T-cell (primary cell): ENCODE measurements around the gene SYNE2. TPM values are rescaled to one million over a fixed set of nuclear protein-coding genes. Genes with fewer than 3 reads are reported as not detected.

Source experiments
- ATAC-seq, 4 experiments: fragments of 200-7000 bp in 3 of 4; fragments of 150-1000 bp in 1 of 4; cut with Tn5 transposase; replicated peaks in 1 of 4; 1 replicate in 3 of 4; 2 replicates in 1 of 4; pipeline ENCODE4 v1.10.0; 2021; ENCODE audit warnings: moderate library complexity in 3 of 4, mild to moderate bottlenecking in 2 of 4, moderate number of reproducible peaks in 1 of 4
- CTCF ChIA-PET, 2 donors: fragments of 300-600 bp; sonication (Branson Sonifier 250); formaldehyde crosslinking; loops; one replicate each; lab custom pipeline; 2022; ENCODE audit warnings: antibody characterized with exemption in 2 of 2; lab: Charles Lee
- POLR2A ChIA-PET, 2 donors: fragments of 300-600 bp; sonication (Branson Sonifier 250); formaldehyde crosslinking; loops; one replicate each; lab custom pipeline; 2022; ENCODE audit warnings: antibody characterized with exemption in 2 of 2; lab: Charles Lee
- DNase-seq, 35 experiments: peaks; one replicate each; pipeline versions ENCODE4 v3.0.0 to v3.0.0-alpha.2; 2013 to 2023
- H3K27ac ChIP-seq: one replicate; pipeline ENCODE4 v1.5.1; 2013; ENCODE audit warnings: low read length
- H3K27me3 ChIP-seq, 2 experiments: replicated peaks in 1 of 2; 1 replicate in 1 of 2; 2 replicates in 1 of 2; pipeline versions ENCODE4 v1.6.1 to v1.7.0; 2013; ENCODE audit warnings: low read length in 1 of 2, mixed read lengths in 1 of 2; ENCODE audit not compliant: control insufficient read depth in 2 of 2, insufficient read depth in 2 of 2; ENCODE audit errors: extremely low read depth in 1 of 2
- H3K36me3 ChIP-seq, 2 donors: 1 replicate in 1 of 2; 2 replicates in 1 of 2; pipeline versions ENCODE4 v1.6.1 to v1.7.0; 2013; ENCODE audit warnings: low read length in 1 of 2; ENCODE audit not compliant: control insufficient read depth in 2 of 2, insufficient read depth in 1 of 2; ENCODE audit errors: extremely low read depth in 1 of 2
- H3K4me1 ChIP-seq, 2 experiments: 1 replicate in 1 of 2; 2 replicates in 1 of 2; pipeline versions ENCODE4 v1.6.1 to v1.7.0; 2013; ENCODE audit warnings: low read length in 2 of 2, mixed read lengths in 1 of 2; ENCODE audit not compliant: insufficient read depth in 2 of 2, control insufficient read depth in 1 of 2; ENCODE audit errors: extremely low read depth in 1 of 2
- H3K4me3 ChIP-seq, 2 donors: 1 replicate in 1 of 2; 2 replicates in 1 of 2; pipeline versions ENCODE4 v1.5.1 to v1.7.0; 2013; ENCODE audit warnings: mild to moderate bottlenecking in 2 of 2, low read length in 1 of 2, moderate library complexity in 1 of 2; ENCODE audit not compliant: control insufficient read depth in 1 of 2; ENCODE audit errors: extremely low read depth in 1 of 2
- H3K9me3 ChIP-seq: 2 replicates; pipeline ENCODE4 v1.7.0; 2013
- H3K27ac Mint-ChIP-seq, 2 donors: one replicate each; pipeline ENCODE4 v1.8.0; 2020 to 2021; ENCODE audit warnings: mild to moderate bottlenecking in 2 of 2, mixed read lengths in 2 of 2
- H3K27me3 Mint-ChIP-seq, 2 donors: one replicate each; pipeline ENCODE4 v1.8.0; 2021 to 2022; ENCODE audit warnings: mixed read lengths in 2 of 2
- H3K36me3 Mint-ChIP-seq: one replicate; pipeline ENCODE4 v1.8.0; 2021; ENCODE audit warnings: mixed read lengths
- H3K4me1 Mint-ChIP-seq, 3 donors: one replicate each; pipeline ENCODE4 v1.8.0; 2020 to 2022; ENCODE audit warnings: mixed read lengths in 3 of 3, mild to moderate bottlenecking in 1 of 3
- H3K4me3 Mint-ChIP-seq, 3 donors: one replicate each; pipeline ENCODE4 v1.8.0; 2020 to 2022; ENCODE audit warnings: mild to moderate bottlenecking in 3 of 3, mixed read lengths in 3 of 3, moderate library complexity in 3 of 3
- H3K9me3 Mint-ChIP-seq, 3 donors: one replicate each; pipeline ENCODE4 v1.8.0; 2020 to 2022; ENCODE audit warnings: mixed read lengths in 3 of 3
- WGBS: methylation state at CpG from one replicate; pipeline ENCODE4 v1.1.5; 2013; ENCODE audit warnings: missing lambda C conversion rate; ENCODE audit not compliant: insufficient coverage; 5-methylcytosine and 5-hydroxymethylcytosine counted together
- total RNA-seq, 35 experiments: library from RNA in 6 of 35; stranded (reverse) in 6 of 35; fragments of 120-200 nt in 1 of 35; gene quantifications; one replicate each; pipeline versions ENCODE4 v1.2.1 to v1.2.4 and lab custom pipeline; 2013 to 2026

The SYNE2 gene
- total RNA-seq, 5 donors from 2014 or later (not counting 1 experiment from before 2014, with no cell fraction given) = 150 to 321 (median 229) TPM

GRCh38 chr14:64137657-64138290, 285.0 kb downstream of the SYNE2 start:
- WGBS = 93% methylated on average over 7 of the region's 9 CpGs
- H3K4me1 Mint-ChIP-seq = no peaks in the 10 kb centered on the region
- Histone ChIP-seq H3K9me3 (no peaks in the 10 kb centered on the region), H3K27me3 (no peaks in the 10 kb centered on the region), H3K27ac (no peak overlapping the region), H3K4me1 (no peaks in the 10 kb centered on the region), H3K4me3 (no peak overlapping the region), H3K36me3 (peaks cover 0 to 80% of the 10 kb centered on the region in 2 donors)
- no peak overlapping the region for H3K27ac Mint-ChIP-seq
- peaks cover 54% of the 10 kb centered on the region for H3K36me3 Mint-ChIP-seq
- CTCF ChIA-PET = no interaction called here
- POLR2A ChIA-PET = no interaction called here
- H3K4me3 Mint-ChIP-seq = no peak overlapping the region
- DNase-seq = no peak
- ATAC-seq = no peak
- H3K9me3 Mint-ChIP-seq = no peaks in the 10 kb centered on the region
- H3K27me3 Mint-ChIP-seq = no peaks in the 10 kb centered on the region

- Histone ChIP-seq H3K36me3 (peaks cover 14 to 61% of the 10 kb centered on the region in 2 donors), H3K9me3 (no peaks in the 10 kb centered on the region), H3K27me3 (no peaks in the 10 kb centered on the region), H3K4me1 (no peaks in the 10 kb centered on the region), H3K27ac (no peak overlapping the region), H3K4me3 (no peak overlapping the region)
- POLR2A ChIA-PET = interaction anchor here in 1 of 2 donors (0.7 kb wide), 1 partner anchor 606 kb away, joined by 3 read pairs; no protein-coding TSS in a partner anchor
- Mint-ChIP-seq H3K27me3 (no peaks in the 10 kb centered on the region), H3K9me3 (no peaks in the 10 kb centered on the region), H3K27ac (no peak overlapping the region), H3K4me1 (no peaks in the 10 kb centered on the region), H3K4me3 (no peak overlapping the region), H3K36me3 (peaks cover 55% of the 10 kb centered on the region)
- ATAC-seq (no peak), DNase-seq (no peak)
- WGBS = 94% methylated on average over 4 of the region's 7 CpGs
- CTCF ChIA-PET = no interaction called here
Observed at GRCh38 chr14:64147126-64147790, 294.5 kb downstream of the SYNE2 start.

- no peaks in the 10 kb centered on the region for H3K4me1 Mint-ChIP-seq
- Histone ChIP-seq H3K27ac (no peak overlapping the region), H3K36me3 (peaks cover 14 to 62% of the 10 kb centered on the region in 2 donors), H3K9me3 (peaks cover under 1% of the 10 kb centered on the region), H3K4me1 (no peaks in the 10 kb centered on the region), H3K27me3 (no peaks in the 10 kb centered on the region), H3K4me3 (no peak overlapping the region)
- no peak overlapping the region for H3K27ac Mint-ChIP-seq
- DNase-seq (no peak), ATAC-seq (no peak)
- no peaks in the 10 kb centered on the region for H3K27me3 Mint-ChIP-seq
- ChIA-PET CTCF (interaction anchor here (0.6 to 0.7 kb wide), 3 partner anchors 91 to 529 kb away, joined by 5 to 7 read pairs (median 6); no protein-coding TSS in a partner anchor), POLR2A (interaction anchor here in 1 of 2 donors (0.6 kb wide), 1 partner anchor 114 kb away, joined by 7 read pairs; no protein-coding TSS in a partner anchor)
- no peak overlapping the region for H3K4me3 Mint-ChIP-seq
- WGBS = 100% methylated on average over 1 of the region's 8 CpGs
- no peaks in the 10 kb centered on the region for H3K9me3 Mint-ChIP-seq
- H3K36me3 Mint-ChIP-seq = peaks cover 57% of the 10 kb centered on the region
Observed at GRCh38 chr14:64149921-64150320, 297.1 kb downstream of the SYNE2 start.

- POLR2A ChIA-PET = no interaction called here
- ATAC-seq = no peak
- Histone ChIP-seq H3K27me3 (no peaks in the 10 kb centered on the region), H3K9me3 (peaks cover 2% of the 10 kb centered on the region), H3K27ac (no peak overlapping the region), H3K36me3 (peaks cover 4 to 80% of the 10 kb centered on the region in 2 donors), H3K4me3 (no peak overlapping the region), H3K4me1 (no peaks in the 10 kb centered on the region)
- H3K4me1 Mint-ChIP-seq = no peaks in the 10 kb centered on the region
- H3K36me3 Mint-ChIP-seq = peaks cover 79% of the 10 kb centered on the region
- no peaks in the 10 kb centered on the region for H3K9me3 Mint-ChIP-seq
- H3K4me3 Mint-ChIP-seq = no peak overlapping the region
- DNase-seq = no peak
- H3K27me3 Mint-ChIP-seq = no peaks in the 10 kb centered on the region
- 100% methylated on average over 1 of the region's 2 CpGs for WGBS
- CTCF ChIA-PET = no interaction called here
- no peak overlapping the region for H3K27ac Mint-ChIP-seq
Observed at GRCh38 chr14:64158608-64159007, 305.8 kb downstream of the SYNE2 start.

- no peak overlapping the region for H3K4me3 ChIP-seq
- Mint-ChIP-seq H3K27ac (no peak overlapping the region), H3K36me3 (peaks cover 77% of the 10 kb centered on the region), H3K9me3 (no peaks in the 10 kb centered on the region), H3K4me1 (no peaks in the 10 kb centered on the region), H3K27me3 (no peaks in the 10 kb centered on the region), H3K4me3 (no peak overlapping the region)
- ATAC-seq = no peak
- no peaks in the 10 kb centered on the region for H3K27me3 ChIP-seq
- WGBS = 100% methylated on average over 1 of the region's 3 CpGs
- POLR2A ChIA-PET = no interaction called here
- H3K4me1 ChIP-seq = no peaks in the 10 kb centered on the region
- peaks cover 2% of the 10 kb centered on the region for H3K9me3 ChIP-seq
- H3K27ac ChIP-seq = no peak overlapping the region
- H3K36me3 ChIP-seq = peaks cover 6 to 76% of the 10 kb centered on the region in 2 donors
- no peak for DNase-seq
- CTCF ChIA-PET = interaction anchor here in 1 of 2 donors (0.6 kb wide), 1 partner anchor 380 kb away, joined by 3 read pairs; no protein-coding TSS in a partner anchor
Observed at GRCh38 chr14:64159588-64159987, 306.8 kb downstream of the SYNE2 start.

- H3K9me3 ChIP-seq = no peaks in the 10 kb centered on the region
- H3K4me1 ChIP-seq = no peaks in the 10 kb centered on the region
- H3K36me3 Mint-ChIP-seq = peaks cover 57% of the 10 kb centered on the region
- H3K36me3 ChIP-seq = peaks cover 4 to 89% of the 10 kb centered on the region in 2 donors
- H3K4me3 Mint-ChIP-seq = no peak overlapping the region
- H3K4me3 ChIP-seq = no peak overlapping the region
- ATAC-seq = no peak
- no peaks in the 10 kb centered on the region for H3K27me3 Mint-ChIP-seq
- no peak overlapping the region for H3K27ac Mint-ChIP-seq
- H3K9me3 Mint-ChIP-seq = no peaks in the 10 kb centered on the region
- H3K4me1 Mint-ChIP-seq = no peaks in the 10 kb centered on the region
- WGBS = 100% methylated on average over 1 of the region's 8 CpGs
- peak in 1 of 35 experiments; percentile 1 for DNase-seq
- ChIA-PET CTCF (no interaction called here), POLR2A (no interaction called here)
- no peak overlapping the region for H3K27ac ChIP-seq
- H3K27me3 ChIP-seq = no peaks in the 10 kb centered on the region
Observed at GRCh38 chr14:64170181-64170580, 317.4 kb downstream of the SYNE2 start.
